Transverse colon (tissue), 3 donors: ENCODE results near the gene UTP11.

ENCODE experiments used
- EP300 ChIP-seq: sonication (generic); formaldehyde crosslinking; IDR thresholded peaks from one replicate; pipeline ENCODE4 v1.6.1; 2017; ENCODE audit warnings: antibody characterized with exemption, low read depth
- POLR2A ChIP-seq: fragments of 450-650 bp; IDR thresholded peaks from one replicate; pipeline ENCODE4 v1.6.1; 2016; ENCODE audit warnings: antibody characterized with exemption, mild to moderate bottlenecking, moderate library complexity
- TF ChIP-seq, protein P1 (sequence below), 5 experiments: fragments of 200-600 bp in 3 of 5; fragments of 450-650 bp in 2 of 5; sonication (generic) in 3 of 5; IDR thresholded peaks; 1 replicate in 2 of 5; 2 replicates in 3 of 5; pipeline ENCODE4 v1.5.1; 2016 to 2017; ENCODE audit warnings: antibody characterized with exemption in 5 of 5, inconsistent platforms in 3 of 5, mild to moderate bottlenecking in 2 of 5, moderate library complexity in 1 of 5

DNA sequence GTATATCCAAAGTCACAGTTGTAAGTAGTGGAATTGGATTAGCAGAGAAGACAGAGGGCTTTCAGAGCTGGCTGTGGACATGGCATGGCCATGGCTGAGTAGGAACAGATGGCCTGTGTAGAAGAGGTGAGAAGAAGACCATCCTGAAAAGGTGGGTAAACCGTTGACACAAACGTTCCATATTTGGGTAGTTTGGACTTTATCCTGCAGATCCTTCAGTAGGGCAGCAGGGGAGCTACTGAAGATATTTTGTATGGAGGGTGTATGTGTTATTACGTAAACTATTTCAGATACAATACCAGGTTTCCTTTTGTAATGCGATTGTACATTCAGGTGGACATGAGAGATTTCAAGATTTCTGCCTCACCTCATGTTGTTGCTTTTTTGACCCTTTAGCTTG is 1.6 kb downstream of the UTP11 start:
- TF ChIP-seq, protein P1, sequence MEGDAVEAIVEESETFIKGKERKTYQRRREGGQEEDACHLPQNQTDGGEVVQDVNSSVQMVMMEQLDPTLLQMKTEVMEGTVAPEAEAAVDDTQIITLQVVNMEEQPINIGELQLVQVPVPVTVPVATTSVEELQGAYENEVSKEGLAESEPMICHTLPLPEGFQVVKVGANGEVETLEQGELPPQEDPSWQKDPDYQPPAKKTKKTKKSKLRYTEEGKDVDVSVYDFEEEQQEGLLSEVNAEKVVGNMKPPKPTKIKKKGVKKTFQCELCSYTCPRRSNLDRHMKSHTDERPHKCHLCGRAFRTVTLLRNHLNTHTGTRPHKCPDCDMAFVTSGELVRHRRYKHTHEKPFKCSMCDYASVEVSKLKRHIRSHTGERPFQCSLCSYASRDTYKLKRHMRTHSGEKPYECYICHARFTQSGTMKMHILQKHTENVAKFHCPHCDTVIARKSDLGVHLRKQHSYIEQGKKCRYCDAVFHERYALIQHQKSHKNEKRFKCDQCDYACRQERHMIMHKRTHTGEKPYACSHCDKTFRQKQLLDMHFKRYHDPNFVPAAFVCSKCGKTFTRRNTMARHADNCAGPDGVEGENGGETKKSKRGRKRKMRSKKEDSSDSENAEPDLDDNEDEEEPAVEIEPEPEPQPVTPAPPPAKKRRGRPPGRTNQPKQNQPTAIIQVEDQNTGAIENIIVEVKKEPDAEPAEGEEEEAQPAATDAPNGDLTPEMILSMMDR (IDR thresholded peaks at IDR 0.05), result no peak
- TF ChIP-seq POLR2A (no peak), EP300 (no peak)
